Fibroblast of upper back skin (primary cell): ENCODE results near the gene CACNA1B.

Source experiments
- DNase-seq: peaks from one replicate; pipeline ENCODE4 v3.0.0-alpha.2; 2013

CACNA1B gene

GRCh38 chr9:138061631-138062030 is 184.0 kb downstream of the CACNA1B start:
- no peak for DNase-seq

- DNase-seq: no peak
These were observed 184.6 kb downstream of the CACNA1B start for GRCh38 chr9:138062196-138062595.

- DNase-seq: no peak
These were observed 185.5 kb downstream of the CACNA1B start for GRCh38 chr9:138063033-138063432.

GRCh38 chr9:138063785-138064184 is 186.2 kb downstream of the CACNA1B start:
- no peak for DNase-seq

- no peak for DNase-seq
These were observed 187.0 kb downstream of the CACNA1B start for GRCh38 chr9:138064547-138064946.

- no peak for DNase-seq
These were observed 187.7 kb downstream of the CACNA1B start for GRCh38 chr9:138065287-138065686.

- DNase-seq: no peak
These were observed 188.5 kb downstream of the CACNA1B start for GRCh38 chr9:138066049-138066448.

GRCh38 chr9:138067613-138068367 is 190.2 kb downstream of the CACNA1B start:
- DNase-seq: no peak

GRCh38 chr9:138068601-138069035 is 191.0 kb downstream of the CACNA1B start:
- no peak for DNase-seq

GRCh38 chr9:138069731-138070456 is 192.3 kb downstream of the CACNA1B start:
- DNase-seq: no peak

- no peak for DNase-seq
These were observed 193.2 kb downstream of the CACNA1B start for GRCh38 chr9:138070815-138071214.

- no peak for DNase-seq
These were observed 193.7 kb downstream of the CACNA1B start for GRCh38 chr9:138071292-138071691.

- no peak for DNase-seq
These were observed 194.1 kb downstream of the CACNA1B start for GRCh38 chr9:138071731-138072130.

- no peak for DNase-seq
These were observed 194.7 kb downstream of the CACNA1B start for GRCh38 chr9:138072161-138072842.

- DNase-seq: no peak
These were observed 195.3 kb downstream of the CACNA1B start for GRCh38 chr9:138072897-138073296.

GRCh38 chr9:138073408-138073807 is 195.8 kb downstream of the CACNA1B start:
- DNase-seq: no peak

GRCh38 chr9:138073808-138074207 is 196.2 kb downstream of the CACNA1B start:
- no peak for DNase-seq

GRCh38 chr9:138074516-138074915 is 196.9 kb downstream of the CACNA1B start:
- DNase-seq: no peak

GRCh38 chr9:138075496-138075895 is 197.9 kb downstream of the CACNA1B start:
- no peak for DNase-seq

- no peak for DNase-seq
These were observed 198.5 kb downstream of the CACNA1B start for GRCh38 chr9:138075961-138076649.

- no peak for DNase-seq
These were observed 199.0 kb downstream of the CACNA1B start for GRCh38 chr9:138076650-138077009.

- DNase-seq: no peak
These were observed 199.5 kb downstream of the CACNA1B start for GRCh38 chr9:138077126-138077525.

- DNase-seq: no peak
These were observed 200.4 kb downstream of the CACNA1B start for GRCh38 chr9:138077898-138078540.
